MV-4-11 (cell line): ENCODE data around the gene LSM2.

ENCODE experiments used
- DNase-seq: peaks from one replicate; lab custom pipeline; 2025; lab: John Stamatoyannopoulos, UW

Gene LSM2

GRCh38 chr6:31750411-31751022, 56.2 kb downstream of the LSM2 start:
- no peak for DNase-seq

- DNase-seq: no peak
Measured at GRCh38 chr6:31749301-31750036, 57.3 kb downstream of the LSM2 start.
